SH-SY5Y (cell line): Measurements from ENCODE around the gene FGF6.

Experiments
- GATA2 ChIP-seq: IDR thresholded peaks from 2 replicates; pipeline ENCODE4 v1.6.1; 2011; ENCODE audit warnings: mild to moderate bottlenecking, low read depth, low read length
- GATA3 ChIP-seq: IDR thresholded peaks from 2 replicates; pipeline ENCODE4 v1.6.1; 2011; ENCODE audit warnings: low read depth, mild to moderate bottlenecking, low read length, moderate library complexity

DNA sequence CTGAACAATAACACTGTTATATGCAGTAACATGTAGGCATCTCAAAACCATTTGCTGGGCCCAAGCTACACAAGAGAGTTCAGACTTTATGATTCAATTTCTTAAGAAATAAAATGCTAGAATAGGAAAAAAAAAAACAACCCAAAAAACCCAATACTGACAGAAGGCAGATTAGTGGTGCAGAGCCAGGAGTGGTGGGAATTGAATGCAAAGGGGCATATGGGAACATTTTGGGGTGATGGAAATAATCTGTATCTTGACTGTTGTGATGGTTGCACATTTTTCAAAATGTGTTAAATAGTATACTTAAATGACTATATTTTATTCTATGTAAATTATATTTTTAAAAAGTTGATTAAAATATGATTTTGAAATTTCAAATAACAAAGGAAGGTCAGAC is 23.4 kb upstream of the FGF6 start:
- no peak for TF ChIP-seq GATA2
- no peak for TF ChIP-seq GATA3
